Measurements from ENCODE around the gene OTOF. TPM values are rescaled to one million over a fixed set of nuclear protein-coding genes. Genes with fewer than 3 reads are reported as not detected.

Gene OTOF
- total and polyA plus RNA-seq, 2 experiments from 2014 or later = 0.21 to 0.23 TPM

GRCh38 chr2:26494199-26494598, 16.3 kb upstream of the OTOF start:
- H3K9me3 Mint-ChIP-seq = no peaks in the 10 kb centered on the region; the same call in 1 of the 3 replicates
- Histone ChIP-seq H3K4me1 (ENCODE audit: insufficient read depth) (peaks cover 14% of the 10 kb centered on the region), H4K20me1 (replicated peaks; ENCODE audit: insufficient read depth) (no peaks in the 10 kb centered on the region), H3K27ac (ENCODE audit: low read depth) (no peak overlapping the region), H3K9me2 (ENCODE audit: insufficient read depth) (peaks cover 4% of the 10 kb centered on the region; the same call in 1 of the 2 replicates), H3F3A (replicated peaks; ENCODE audit: low read depth) (no peaks in the 10 kb centered on the region), H3K4me3 (no peak overlapping the region), H3K36me3 (ENCODE audit: insufficient read depth) (no peaks in the 10 kb centered on the region), H2AFZ (no peak overlapping the region), H3K4me2 (no peak overlapping the region), H3K27me3 (ENCODE audit: insufficient read depth) (no peaks in the 10 kb centered on the region), H3K79me2 (replicated peaks; ENCODE audit: insufficient read depth) (no peaks in the 10 kb centered on the region)
- H3K27ac Mint-ChIP-seq = no peak overlapping the region
- TF ChIP-seq REST (IDR thresholded peaks at IDR 0.05; ENCODE audit: unreplicated experiment) = no peak
- no peak for TF ChIP-seq ZNF462 (CRISPR knock-in tag; IDR thresholded peaks at IDR 0.05)
- TF ChIP-seq EZH2 (IDR thresholded peaks at IDR 0.05; ENCODE audit: low read depth, unreplicated experiment) = no peak
- no peak for TF ChIP-seq CREB1 (CRISPR knock-in tag; IDR thresholded peaks at IDR 0.05; ENCODE audit: low read depth)
- TF ChIP-seq NANOG (IDR thresholded peaks at IDR 0.05; ENCODE audit: borderline replicate concordance) = no peak
- no peak for TF ChIP-seq JUNB (IDR thresholded peaks at IDR 0.05; ENCODE audit: unreplicated experiment)
- no peak for TF ChIP-seq ETS1 (IDR thresholded peaks at IDR 0.05)
- TF ChIP-seq STAT1 (IDR thresholded peaks at IDR 0.05; ENCODE audit: unreplicated experiment) = no peak
- TF ChIP-seq ZNF331 (CRISPR knock-in tag; IDR thresholded peaks at IDR 0.05; ENCODE audit: low read depth) = no peak
- TF ChIP-seq EZH2phosphoT487 (IDR thresholded peaks at IDR 0.05; ENCODE audit: unreplicated experiment) = no peak
- no peak for TF ChIP-seq ZNF114 (CRISPR knock-in tag; IDR thresholded peaks at IDR 0.05)
- TF ChIP-seq CTCF (conservative IDR thresholded peaks at IDR 0.05; ENCODE audit: low read depth in 2 of 2) = no peak
- H3K4me1 Mint-ChIP-seq = peaks cover 25% of the 10 kb centered on the region
- peaks cover 2% of the 10 kb centered on the region for H3K27me3 Mint-ChIP-seq (ENCODE audit: insufficient read depth, low read depth, poor library complexity)
- DNase-seq (ENCODE audit: low spot score) (no peak), ATAC-seq (no peak)
- no peak overlapping the region for H3K4me3 Mint-ChIP-seq
- no peaks in the 10 kb centered on the region; the same call in 2 of the 3 replicates for H3K36me3 Mint-ChIP-seq (ENCODE audit: low read depth)

Data from GM23338 (cell line).